Stimulated activated CD8-positive, alpha-beta memory T cell treated with anti-CD3 and anti-CD28 coated beads, Interleukin-7, amount 100 ng/mL, for 24 hours (primary cell): ENCODE results near the gene GRK5.
"Not testable (repeated sequence)": the region's sequence is repeated elsewhere in the genome, so short reads cannot be mapped to it uniquely, and the experiment has no call there.

Experiments
- DNase-seq: peaks from one replicate; pipeline ENCODE4 v3.0.0-alpha.2; 2020; ENCODE audit warnings: low read depth

The GRK5 gene

GRCh38 chr10:119250641-119251314 is 43.4 kb downstream of the GRK5 start:
- DNase-seq, result no peak

GRCh38 chr10:119251315-119251708 is 43.9 kb downstream of the GRK5 start:
- DNase-seq, result no peak

GRCh38 chr10:119252051-119252465 is 44.7 kb downstream of the GRK5 start:
- DNase-seq, result no peak

- DNase-seq, result no peak
Measured at GRCh38 chr10:119252470-119253151, 45.2 kb downstream of the GRK5 start.

- no peak for DNase-seq
Measured at GRCh38 chr10:119253433-119254174, 46.2 kb downstream of the GRK5 start.

- no peak for DNase-seq
Measured at GRCh38 chr10:119254335-119254734, 47.0 kb downstream of the GRK5 start.

GRCh38 chr10:119256030-119256429 is 48.7 kb downstream of the GRK5 start:
- DNase-seq, result no peak

- DNase-seq, result no peak
Measured at GRCh38 chr10:119256897-119257296, 49.5 kb downstream of the GRK5 start.

- no peak for DNase-seq
Measured at GRCh38 chr10:119257899-119258419, 50.6 kb downstream of the GRK5 start.

GRCh38 chr10:119259345-119259744 is 52.0 kb downstream of the GRK5 start:
- no peak for DNase-seq

- not testable (repeated sequence) for DNase-seq
Measured at GRCh38 chr10:119261016-119261415, 53.6 kb downstream of the GRK5 start.

GRCh38 chr10:119263951-119264617 is 56.7 kb downstream of the GRK5 start:
- no peak for DNase-seq

- DNase-seq, result no peak
Measured at GRCh38 chr10:119265691-119266090, 58.3 kb downstream of the GRK5 start.

- DNase-seq, result no peak
Measured at GRCh38 chr10:119267384-119267783, 60.0 kb downstream of the GRK5 start.

- no peak for DNase-seq
Measured at GRCh38 chr10:119268428-119268827, 61.1 kb downstream of the GRK5 start.

- DNase-seq, result peak; percentile 19
Measured at GRCh38 chr10:119268871-119269506, 61.6 kb downstream of the GRK5 start.

- DNase-seq, result no peak
Measured at GRCh38 chr10:119269737-119270136, 62.4 kb downstream of the GRK5 start.

GRCh38 chr10:119270762-119271366 is 63.5 kb downstream of the GRK5 start:
- DNase-seq, result peak; percentile 18

GRCh38 chr10:119272338-119272734 is 65.0 kb downstream of the GRK5 start:
- DNase-seq, result not testable (repeated sequence)

GRCh38 chr10:119272736-119273135 is 65.4 kb downstream of the GRK5 start:
- DNase-seq, result no peak

- DNase-seq, result no peak
Measured at GRCh38 chr10:119273413-119273812, 66.0 kb downstream of the GRK5 start.
